Measurements from ENCODE around the gene WWOX.
"Not testable (repeated sequence)": the region's sequence is repeated elsewhere in the genome, so short reads cannot be mapped to it uniquely, and the experiment has no call there.

WWOX gene

GRCh38 chr16:78510496-78510895 lies 411.0 kb downstream of the WWOX start:
- H3K27me3 Mint-ChIP-seq: no peaks in the 10 kb centered on the region
- H3K36me3 Mint-ChIP-seq (ENCODE audit: low read depth): no peaks in the 10 kb centered on the region
- no peak overlapping the region for H3K4me3 Mint-ChIP-seq
- no peaks in the 10 kb centered on the region for H3K9me3 Mint-ChIP-seq
- no peak for DNase-seq
- H3K4me1 Mint-ChIP-seq (ENCODE audit: low read depth): peaks cover 3% of the 10 kb centered on the region
- no peak overlapping the region for H3K27ac Mint-ChIP-seq

DNA sequence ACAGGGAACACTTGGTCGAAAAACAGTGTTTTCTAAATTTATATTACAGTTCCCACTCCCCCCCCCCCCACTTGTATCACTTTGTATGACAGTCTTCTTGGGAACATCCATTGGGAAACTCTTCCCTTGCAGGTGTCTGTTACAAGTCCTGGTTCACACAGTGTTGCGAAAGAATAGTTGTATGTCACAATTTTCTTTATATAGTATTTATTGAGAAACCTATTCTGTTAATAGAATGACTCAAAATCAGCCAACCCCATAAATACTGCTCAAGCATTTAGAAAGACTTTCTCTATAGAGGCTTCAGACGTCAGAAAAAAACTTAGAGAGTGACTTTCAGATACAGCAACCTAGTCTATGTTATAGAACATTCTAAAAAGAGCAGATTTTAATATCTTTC lies 414.4 kb downstream of the WWOX start:
- Mint-ChIP-seq H3K9me3 (no peaks in the 10 kb centered on the region), H3K36me3 (ENCODE audit: low read depth) (no peaks in the 10 kb centered on the region), H3K27ac (no peak overlapping the region), H3K27me3 (no peaks in the 10 kb centered on the region), H3K4me1 (ENCODE audit: low read depth) (peaks cover 3% of the 10 kb centered on the region), H3K4me3 (no peak overlapping the region)
- no peak for DNase-seq

- H3K27ac Mint-ChIP-seq; H3K36me3 Mint-ChIP-seq (ENCODE audit: low read depth); H3K4me1 Mint-ChIP-seq (ENCODE audit: low read depth); H3K9me3 Mint-ChIP-seq; H3K27me3 Mint-ChIP-seq; H3K4me3 Mint-ChIP-seq; DNase-seq: not testable (repeated sequence)
Measured at GRCh38 chr16:78514888-78515287, 415.4 kb downstream of the WWOX start.

DNA sequence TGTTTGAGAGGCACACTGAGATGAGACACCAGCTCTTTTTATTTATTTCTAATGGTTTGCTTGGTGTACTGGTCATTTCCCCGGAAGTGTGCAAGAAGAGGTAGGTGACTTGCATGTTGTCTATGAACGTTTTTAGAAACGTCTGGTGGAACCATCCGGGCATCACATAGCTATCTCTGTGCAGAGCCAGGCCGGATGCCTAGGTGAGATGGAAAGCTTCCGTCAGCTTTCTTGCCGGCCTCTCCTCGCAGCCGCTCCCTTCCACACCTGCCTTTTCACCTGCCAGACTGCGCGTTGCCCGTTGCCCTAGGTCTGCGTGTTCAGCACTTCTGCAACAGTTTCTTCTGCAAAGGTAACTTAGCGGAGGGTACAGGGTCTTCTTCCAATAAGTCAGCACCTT lies 416.0 kb downstream of the WWOX start:
- Mint-ChIP-seq H3K4me3 (no peak overlapping the region), H3K9me3 (no peaks in the 10 kb centered on the region), H3K4me1 (ENCODE audit: low read depth) (no peaks in the 10 kb centered on the region)

DNA sequence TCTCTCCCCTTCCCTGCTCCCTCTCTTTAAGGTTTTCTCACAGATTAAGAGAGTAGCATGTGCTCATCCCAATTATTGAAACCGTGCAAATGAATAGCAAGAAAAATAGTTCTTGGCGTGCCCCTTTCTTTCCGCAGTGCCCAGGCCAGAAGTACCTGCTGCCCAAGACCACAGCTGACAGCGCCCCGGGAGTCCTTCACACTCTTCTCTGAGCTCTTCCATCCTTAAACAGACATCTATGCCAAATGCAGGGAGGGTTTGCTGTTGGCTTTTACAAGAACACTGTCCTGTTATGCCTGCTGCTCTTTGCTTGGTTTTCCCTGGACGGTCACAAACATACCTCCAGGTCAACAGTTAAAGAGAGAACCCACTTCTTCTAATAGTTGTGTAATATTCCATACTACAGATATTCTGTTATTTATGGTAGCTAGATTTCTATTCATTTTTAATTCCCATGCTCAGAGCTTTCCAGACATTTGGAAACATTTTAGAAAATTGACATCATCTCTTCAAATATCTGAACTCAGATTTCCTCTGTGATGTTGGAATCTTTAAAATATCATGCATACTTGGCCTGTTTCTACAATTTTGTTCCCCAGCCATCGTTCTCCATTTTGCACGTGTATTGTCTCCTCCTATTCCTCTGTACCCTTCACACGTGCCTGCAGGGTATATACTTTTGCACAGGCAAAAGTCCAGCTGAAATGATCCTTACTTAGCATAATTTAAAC lies 416.7 kb downstream of the WWOX start:
- no peak overlapping the region for H3K4me3 Mint-ChIP-seq
- H3K36me3 Mint-ChIP-seq (ENCODE audit: low read depth): no peaks in the 10 kb centered on the region
- no peaks in the 10 kb centered on the region for H3K27me3 Mint-ChIP-seq
- H3K9me3 Mint-ChIP-seq: no peaks in the 10 kb centered on the region
- no peaks in the 10 kb centered on the region for H3K4me1 Mint-ChIP-seq (ENCODE audit: low read depth)
- DNase-seq: no peak
- H3K27ac Mint-ChIP-seq: no peak overlapping the region

More for the DNA sequence above, 416.0 kb downstream of the WWOX start:
- Mint-ChIP-seq H3K27me3 (no peaks in the 10 kb centered on the region), H3K27ac (no peak overlapping the region), H3K36me3 (ENCODE audit: low read depth) (no peaks in the 10 kb centered on the region)
- no peak for DNase-seq

GRCh38 chr16:78519896-78520295 lies 420.4 kb downstream of the WWOX start:
- no peaks in the 10 kb centered on the region for H3K36me3 Mint-ChIP-seq (ENCODE audit: low read depth)
- DNase-seq: no peak

GRCh38 chr16:78520470-78520869 lies 421.0 kb downstream of the WWOX start:
- no peak for DNase-seq
- Mint-ChIP-seq H3K27ac (no peak overlapping the region), H3K4me3 (no peak overlapping the region), H3K4me1 (ENCODE audit: low read depth) (no peaks in the 10 kb centered on the region), H3K9me3 (no peaks in the 10 kb centered on the region), H3K36me3 (ENCODE audit: low read depth) (no peaks in the 10 kb centered on the region), H3K27me3 (no peaks in the 10 kb centered on the region)

More at GRCh38 chr16:78519896-78520295, 420.4 kb downstream of the WWOX start:
- Mint-ChIP-seq H3K4me1 (ENCODE audit: low read depth) (no peaks in the 10 kb centered on the region), H3K4me3 (no peak overlapping the region), H3K27me3 (no peaks in the 10 kb centered on the region), H3K27ac (no peak overlapping the region), H3K9me3 (no peaks in the 10 kb centered on the region)

- Mint-ChIP-seq H3K27ac (no peak overlapping the region), H3K27me3 (no peaks in the 10 kb centered on the region), H3K4me3 (no peak overlapping the region), H3K36me3 (ENCODE audit: low read depth) (no peaks in the 10 kb centered on the region), H3K9me3 (no peaks in the 10 kb centered on the region), H3K4me1 (ENCODE audit: low read depth) (no peaks in the 10 kb centered on the region)
- DNase-seq: no peak
Measured at GRCh38 chr16:78522327-78522726, 422.9 kb downstream of the WWOX start.

DNA sequence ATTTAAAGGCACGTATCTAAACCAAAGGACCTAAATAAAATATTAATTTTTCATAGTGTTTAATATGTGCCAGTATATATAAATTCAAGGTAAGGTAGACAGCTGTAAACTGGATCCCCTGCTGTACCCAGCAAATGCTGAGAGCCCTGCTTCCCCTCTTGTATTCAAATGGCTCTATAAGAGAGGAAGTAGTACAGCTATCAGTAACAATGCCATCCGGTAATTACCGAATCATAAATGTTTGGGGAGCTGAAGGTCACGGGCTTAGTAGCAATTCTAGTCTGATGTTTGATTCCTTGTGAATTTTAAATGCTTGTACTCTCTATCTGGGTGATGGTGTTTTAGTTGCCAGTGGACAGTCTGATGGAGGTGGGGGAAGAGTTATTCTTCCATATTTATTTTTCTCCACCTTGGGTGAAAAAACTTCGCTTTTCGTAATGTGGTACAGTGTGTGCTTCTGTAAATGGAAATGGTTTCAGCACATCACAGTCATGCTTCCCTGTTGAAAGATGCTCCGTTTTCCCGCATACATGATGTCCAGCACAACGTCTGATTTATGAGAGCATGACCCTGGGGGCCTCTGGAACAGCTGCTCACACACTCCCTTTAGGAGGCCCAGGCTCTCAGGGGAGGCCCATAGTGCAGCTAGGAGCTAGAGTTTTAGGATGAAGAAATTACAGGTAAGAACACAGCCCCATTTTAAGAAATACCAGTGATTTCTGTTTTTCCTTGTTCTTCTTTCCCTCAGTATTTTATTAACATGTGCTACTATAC lies 423.9 kb downstream of the WWOX start:
- H3K27ac Mint-ChIP-seq: no peak overlapping the region
- H3K4me3 Mint-ChIP-seq: no peak overlapping the region
- no peaks in the 10 kb centered on the region for H3K27me3 Mint-ChIP-seq
- H3K36me3 Mint-ChIP-seq (ENCODE audit: low read depth): no peaks in the 10 kb centered on the region
- DNase-seq: no peak
- H3K9me3 Mint-ChIP-seq: no peaks in the 10 kb centered on the region
- H3K4me1 Mint-ChIP-seq (ENCODE audit: low read depth): no peaks in the 10 kb centered on the region

DNA sequence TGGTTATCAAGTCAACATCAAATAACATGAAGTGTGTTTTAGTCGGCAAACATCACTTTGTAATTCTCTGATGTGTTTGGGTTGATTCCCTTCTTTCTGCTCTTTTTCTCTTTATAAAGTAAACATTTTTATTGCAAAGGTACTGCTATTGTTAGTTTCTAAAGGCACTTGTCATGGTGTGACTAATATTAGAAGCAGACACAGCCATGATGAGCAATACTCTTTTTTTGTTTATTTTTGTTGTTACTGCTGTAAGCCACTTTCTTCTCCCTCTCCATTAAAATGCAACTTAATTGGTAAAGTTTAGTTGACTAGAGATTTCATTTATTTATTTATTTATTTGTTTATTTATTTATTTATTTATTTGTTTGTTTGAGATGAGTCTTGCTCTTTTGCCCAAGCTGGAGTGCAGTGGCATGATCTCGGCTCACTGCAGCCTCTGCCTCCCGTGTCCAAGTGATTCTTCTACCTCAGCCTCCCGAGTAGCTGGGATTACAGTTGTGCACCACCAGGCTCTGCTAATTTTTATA lies 424.7 kb downstream of the WWOX start:
- Mint-ChIP-seq H3K4me3 (no peak overlapping the region), H3K9me3 (no peaks in the 10 kb centered on the region), H3K27ac (no peak overlapping the region), H3K27me3 (no peaks in the 10 kb centered on the region), H3K36me3 (ENCODE audit: low read depth) (no peaks in the 10 kb centered on the region), H3K4me1 (ENCODE audit: low read depth) (no peaks in the 10 kb centered on the region)
- DNase-seq: no peak

GRCh38 chr16:78528265-78528664 lies 428.8 kb downstream of the WWOX start:
- Mint-ChIP-seq H3K4me1 (ENCODE audit: low read depth) (no peaks in the 10 kb centered on the region), H3K27ac (no peak overlapping the region), H3K4me3 (no peak overlapping the region), H3K9me3 (no peaks in the 10 kb centered on the region), H3K27me3 (no peaks in the 10 kb centered on the region), H3K36me3 (ENCODE audit: low read depth) (no peaks in the 10 kb centered on the region)
- no peak for DNase-seq

DNA sequence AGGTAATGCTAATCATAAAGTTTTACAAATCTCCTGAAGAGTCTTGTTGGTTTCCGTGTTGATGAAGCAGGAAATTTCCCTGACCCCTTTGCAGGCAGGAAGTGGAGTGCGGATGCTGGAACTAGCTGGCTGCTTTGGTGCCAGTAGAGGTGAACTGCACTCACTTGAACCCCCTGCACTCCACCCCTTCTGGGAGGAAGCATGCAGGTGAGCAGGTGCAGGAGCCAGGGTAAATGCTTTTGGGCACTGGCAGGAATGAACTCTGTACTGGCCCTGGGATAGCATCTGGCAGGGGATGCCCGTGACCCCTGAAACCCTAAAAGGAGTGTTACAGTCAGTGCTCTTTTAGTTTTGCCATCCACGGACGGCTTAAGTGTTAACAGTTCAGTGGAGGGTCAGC lies 430.4 kb downstream of the WWOX start:
- Mint-ChIP-seq H3K4me1 (ENCODE audit: low read depth) (no peaks in the 10 kb centered on the region), H3K27ac (no peak overlapping the region), H3K36me3 (ENCODE audit: low read depth) (no peaks in the 10 kb centered on the region), H3K4me3 (no peak overlapping the region), H3K27me3 (no peaks in the 10 kb centered on the region), H3K9me3 (no peaks in the 10 kb centered on the region)
- no peak for DNase-seq

DNA sequence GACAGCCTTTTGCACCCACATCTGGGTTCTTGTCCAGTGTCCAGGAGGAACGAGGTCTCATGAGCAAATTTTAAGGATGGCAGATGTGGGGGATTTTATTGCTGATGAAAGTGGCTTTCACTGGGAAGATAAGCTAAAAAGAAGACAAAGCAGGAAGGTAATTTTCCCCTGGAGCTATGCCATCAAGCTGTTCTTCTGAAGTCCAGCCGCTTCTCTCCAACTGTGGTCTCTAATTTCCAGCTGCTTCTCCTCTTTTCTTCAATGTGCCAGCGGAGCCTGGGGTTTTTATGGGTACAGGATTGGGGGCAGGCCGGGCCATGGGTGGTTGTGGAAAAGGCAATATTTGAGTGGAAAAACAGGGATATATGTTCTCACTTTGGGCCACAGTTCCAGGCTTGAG lies 430.8 kb downstream of the WWOX start:
- Mint-ChIP-seq H3K4me3 (no peak overlapping the region), H3K9me3 (no peaks in the 10 kb centered on the region), H3K4me1 (ENCODE audit: low read depth) (no peaks in the 10 kb centered on the region), H3K27ac (no peak overlapping the region), H3K36me3 (ENCODE audit: low read depth) (no peaks in the 10 kb centered on the region), H3K27me3 (no peaks in the 10 kb centered on the region)
- DNase-seq: no peak

GRCh38 chr16:78535098-78535497 lies 435.6 kb downstream of the WWOX start:
- Mint-ChIP-seq H3K4me3 (no peak overlapping the region), H3K9me3 (no peaks in the 10 kb centered on the region), H3K4me1 (ENCODE audit: low read depth) (no peaks in the 10 kb centered on the region), H3K27me3 (no peaks in the 10 kb centered on the region), H3K36me3 (ENCODE audit: low read depth) (no peaks in the 10 kb centered on the region), H3K27ac (no peak overlapping the region)
- DNase-seq: no peak

DNA sequence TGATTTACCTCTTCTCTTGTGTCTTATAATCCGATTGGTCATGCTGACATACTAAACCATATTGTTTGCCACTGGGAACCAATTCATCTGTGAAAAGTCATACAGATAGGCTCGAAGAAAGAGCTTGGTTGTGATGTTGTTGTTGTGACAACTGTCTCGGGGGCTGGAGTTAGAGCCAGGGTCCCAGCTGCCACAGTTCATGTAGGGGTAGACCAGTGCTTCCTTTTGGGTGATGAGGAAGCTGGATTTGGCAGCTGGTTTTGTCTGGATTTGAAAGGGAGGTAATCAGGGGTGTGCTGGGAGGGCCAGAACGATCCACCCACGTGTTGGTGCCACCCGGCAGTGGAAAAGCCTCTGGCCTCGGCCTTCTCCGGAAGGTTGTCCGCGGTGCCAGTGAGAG lies 438.1 kb downstream of the WWOX start:
- no peaks in the 10 kb centered on the region for H3K4me1 Mint-ChIP-seq (ENCODE audit: low read depth)
- H3K9me3 Mint-ChIP-seq: no peaks in the 10 kb centered on the region
- no peaks in the 10 kb centered on the region for H3K27me3 Mint-ChIP-seq
- DNase-seq: no peak
- no peak overlapping the region for H3K4me3 Mint-ChIP-seq
- no peak overlapping the region for H3K27ac Mint-ChIP-seq
- H3K36me3 Mint-ChIP-seq (ENCODE audit: low read depth): no peaks in the 10 kb centered on the region
